HepG2 (cell line): Measurements from ENCODE around the gene PGM3. TPM values are rescaled to one million over a fixed set of nuclear protein-coding genes. Genes with fewer than 3 reads are reported as not detected.

Experiments
- E2F1 ChIP-seq: sonication (generic); formaldehyde crosslinking; IDR thresholded peaks from 2 replicates; pipeline ENCODE4 v1.5.0; 2020; ENCODE audit warnings: missing genetic modification reagents
- FOXO4 ChIP-seq: sonication (generic); formaldehyde crosslinking; conservative IDR thresholded peaks from 2 replicates; pipeline ENCODE4 v1.8.1; 2023; ENCODE audit warnings: missing genetic modification reagents
- HNF1A ChIP-seq, 2 experiments: sonication (generic) in 1 of 2; formaldehyde crosslinking in 1 of 2; IDR thresholded peaks; 2 replicates each; pipeline versions ENCODE4 v1.4.0 to v1.6.1; 2016 to 2020; ENCODE audit warnings: borderline replicate concordance in 1 of 2, low read depth in 1 of 2, mild to moderate bottlenecking in 1 of 2, missing genetic modification reagents in 1 of 2
- NFIC ChIP-seq: IDR thresholded peaks from 2 replicates; pipeline ENCODE4 v1.6.1; 2012; ENCODE audit warnings: mild to moderate bottlenecking, low read length, inconsistent platforms
- ZNF17 ChIP-seq: sonication (generic); formaldehyde crosslinking; IDR thresholded peaks from 2 replicates; pipeline ENCODE4 v1.5.0; 2020; ENCODE audit warnings: mild to moderate bottlenecking, missing genetic modification reagents
- ZNF264 ChIP-seq: sonication (generic); formaldehyde crosslinking; IDR thresholded peaks from 2 replicates; pipeline ENCODE4 v1.4.0; 2020; ENCODE audit warnings: missing genetic modification reagents
- ZNF318 ChIP-seq: sonication (generic); formaldehyde crosslinking; IDR thresholded peaks from 2 replicates; pipeline ENCODE4 v1.4.0; 2020; ENCODE audit warnings: mild to moderate bottlenecking, missing genetic modification reagents
- ZNF431 ChIP-seq: sonication (generic); formaldehyde crosslinking; IDR thresholded peaks from 2 replicates; pipeline ENCODE4 v1.9.0; 2022; ENCODE audit warnings: missing genetic modification reagents, low read depth, mild to moderate bottlenecking, borderline replicate concordance
- ZNF709 ChIP-seq: sonication (generic); formaldehyde crosslinking; IDR thresholded peaks from 2 replicates; pipeline ENCODE4 v1.5.0; 2020; ENCODE audit warnings: mild to moderate bottlenecking, missing genetic modification reagents
- ZNF773 ChIP-seq: sonication (generic); formaldehyde crosslinking; IDR thresholded peaks from 2 replicates; pipeline ENCODE4 v1.4.0; 2020; ENCODE audit warnings: missing genetic modification reagents, borderline replicate concordance
- polyA plus RNA-seq, 8 experiments: library from polyadenylated mRNA; depleted of rRNA in 3 of 8; stranded (reverse) in 7 of 8; unstranded in 1 of 8; fragments of >200 nt; fragmentation: Illumina TruSeq in 4 of 8; extraction: Trizol in 4 of 8; gene quantifications; 2 replicates each; pipeline versions ENCODE4 v1.2.1 to v1.2.3, GENCODE V29; 2011 to 2016; ENCODE audit warnings: low read depth in 4 of 8, missing spikeins in 1 of 8, mixed read lengths in 1 of 8; ENCODE audit not compliant: insufficient read depth in 1 of 8
- total RNA-seq, 5 experiments: library from RNA; depleted of rRNA; stranded (reverse); fragments of >200 nt; fragmentation: Illumina TruSeq; extraction: Trizol; gene quantifications; 2 replicates each; pipeline ENCODE4 v1.2.3, GENCODE V29; 2016; ENCODE audit warnings: low read depth in 1 of 5

The PGM3 gene
- total and polyA plus RNA-seq, 2 of the 13 experiments (the other 11 are each of a cell fraction or from before 2014, with no cell fraction given): 72.5 to 163 TPM

- no peak for TF ChIP-seq ZNF431 (CRISPR knock-in tag)
- TF ChIP-seq ZNF773: no peak
- TF ChIP-seq HNF1A (IDR thresholded peaks at IDR 0.05; ENCODE audit: low read depth): no peak
- no peak for TF ChIP-seq HNF1A (CRISPR knock-in tag; IDR thresholded peaks at IDR 0.05; ENCODE audit: borderline replicate concordance)
- TF ChIP-seq NFIC: no peak
- no peak for TF ChIP-seq FOXO4
- TF ChIP-seq ZNF17 (CRISPR knock-in tag): no peak
- no peak for TF ChIP-seq ZNF264 (CRISPR knock-in tag)
- TF ChIP-seq E2F1 (CRISPR knock-in tag): no peak
- TF ChIP-seq ZNF709 (CRISPR knock-in tag): no peak
- TF ChIP-seq ZNF318 (CRISPR knock-in tag): no peak
These were observed 22.3 kb upstream of the PGM3 start (continued) for GRCh38 chr6:83215131-83216047.
